ENCODE data around the gene CDH23. TPM values are rescaled to one million over a fixed set of nuclear protein-coding genes. Genes with fewer than 3 reads are reported as not detected.

The CDH23 gene
- total RNA-seq, 1 experiment from 2014 or later: 0.34 TPM

- Mint-ChIP-seq H3K27me3 (ENCODE audit: insufficient read depth, unreplicated experiment) (peaks cover 9% of the 10 kb centered on the region), H3K27ac (ENCODE audit: unreplicated experiment) (no peak overlapping the region), H3K4me1 (ENCODE audit: low read depth, unreplicated experiment) (no peaks in the 10 kb centered on the region), H3K4me3 (ENCODE audit: unreplicated experiment) (no peak overlapping the region), H3K36me3 (ENCODE audit: insufficient read depth, unreplicated experiment) (no peaks in the 10 kb centered on the region), H3K9me3 (ENCODE audit: unreplicated experiment) (no peaks in the 10 kb centered on the region)
- Histone ChIP-seq H3K27me3 (replicated peaks; ENCODE audit: control insufficient read depth, insufficient read depth, low read length) (no peaks in the 10 kb centered on the region), H3K9me3 (no peaks in the 10 kb centered on the region), H3K4me1 (no peaks in the 10 kb centered on the region), H3K36me3 (ENCODE audit: control insufficient read depth, insufficient read depth, low read length) (no peaks in the 10 kb centered on the region), H3K4me3 (ENCODE audit: low read depth, low read length) (no peak overlapping the region)
- intact Hi-C loops (cut with micrococcal nuclease; ENCODE audit: unreplicated experiment): no loop called here
- ChIA-PET CTCF (no interaction called here), POLR2A (no interaction called here)
- BruUV-seq (replicated peaks): no TSS peak
- no peak for DNase-seq
- TF ChIP-seq, protein P1, sequence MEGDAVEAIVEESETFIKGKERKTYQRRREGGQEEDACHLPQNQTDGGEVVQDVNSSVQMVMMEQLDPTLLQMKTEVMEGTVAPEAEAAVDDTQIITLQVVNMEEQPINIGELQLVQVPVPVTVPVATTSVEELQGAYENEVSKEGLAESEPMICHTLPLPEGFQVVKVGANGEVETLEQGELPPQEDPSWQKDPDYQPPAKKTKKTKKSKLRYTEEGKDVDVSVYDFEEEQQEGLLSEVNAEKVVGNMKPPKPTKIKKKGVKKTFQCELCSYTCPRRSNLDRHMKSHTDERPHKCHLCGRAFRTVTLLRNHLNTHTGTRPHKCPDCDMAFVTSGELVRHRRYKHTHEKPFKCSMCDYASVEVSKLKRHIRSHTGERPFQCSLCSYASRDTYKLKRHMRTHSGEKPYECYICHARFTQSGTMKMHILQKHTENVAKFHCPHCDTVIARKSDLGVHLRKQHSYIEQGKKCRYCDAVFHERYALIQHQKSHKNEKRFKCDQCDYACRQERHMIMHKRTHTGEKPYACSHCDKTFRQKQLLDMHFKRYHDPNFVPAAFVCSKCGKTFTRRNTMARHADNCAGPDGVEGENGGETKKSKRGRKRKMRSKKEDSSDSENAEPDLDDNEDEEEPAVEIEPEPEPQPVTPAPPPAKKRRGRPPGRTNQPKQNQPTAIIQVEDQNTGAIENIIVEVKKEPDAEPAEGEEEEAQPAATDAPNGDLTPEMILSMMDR (IDR thresholded peaks at IDR 0.05; ENCODE audit: insufficient read depth in 1 of 2, low read depth in 1 of 2, low read length in 1 of 2, severe bottlenecking in 1 of 2, unreplicated experiment in 1 of 2): no peak
These were observed 393.2 kb downstream of the CDH23 start for GRCh38 chr10:71789871-71790270.

GRCh38 chr10:71790749-71791440, 394.2 kb downstream of the CDH23 start:
- Histone ChIP-seq H3K27me3 (replicated peaks; ENCODE audit: control insufficient read depth, insufficient read depth, low read length) (no peaks in the 10 kb centered on the region), H3K36me3 (ENCODE audit: control insufficient read depth, insufficient read depth, low read length) (no peaks in the 10 kb centered on the region), H3K4me1 (no peaks in the 10 kb centered on the region), H3K4me3 (ENCODE audit: low read depth, low read length) (no peak overlapping the region), H3K9me3 (no peaks in the 10 kb centered on the region)
- intact Hi-C loops (cut with micrococcal nuclease; ENCODE audit: unreplicated experiment): no loop called here
- H3K4me3 Mint-ChIP-seq (ENCODE audit: unreplicated experiment): no peak overlapping the region
- H3K9me3 Mint-ChIP-seq (ENCODE audit: unreplicated experiment): no peaks in the 10 kb centered on the region
- TF ChIP-seq, protein P1 (IDR thresholded peaks at IDR 0.05; ENCODE audit: insufficient read depth in 1 of 2, low read depth in 1 of 2, low read length in 1 of 2, severe bottlenecking in 1 of 2, unreplicated experiment in 1 of 2): no peak
- no peak for DNase-seq
- ChIA-PET POLR2A (no interaction called here), CTCF (interaction anchor here (0.6 kb wide), 1 partner anchor 233 kb away, joined by 3 read pairs; no protein-coding TSS in a partner anchor)
- no peaks in the 10 kb centered on the region for H3K36me3 Mint-ChIP-seq (ENCODE audit: insufficient read depth, unreplicated experiment)
- peaks cover 9% of the 10 kb centered on the region for H3K27me3 Mint-ChIP-seq (ENCODE audit: insufficient read depth, unreplicated experiment)
- no peaks in the 10 kb centered on the region for H3K4me1 Mint-ChIP-seq (ENCODE audit: low read depth, unreplicated experiment)
- no TSS peak for BruUV-seq (replicated peaks)
- no peak overlapping the region for H3K27ac Mint-ChIP-seq (ENCODE audit: unreplicated experiment)

GRCh38 chr10:71795248-71795647, 398.5 kb downstream of the CDH23 start:
- ChIA-PET CTCF (interaction anchor here (0.6 to 1.1 kb wide), 3 partner anchors 16 to 28 kb away, joined by 3 to 4 read pairs (median 3); no protein-coding TSS in a partner anchor), POLR2A (no interaction called here)
- TF ChIP-seq, protein P1 (IDR thresholded peaks at IDR 0.05; ENCODE audit: insufficient read depth in 1 of 2, low read depth in 1 of 2, low read length in 1 of 2, severe bottlenecking in 1 of 2, unreplicated experiment in 1 of 2): no peak

More at GRCh38 chr10:71795248-71795647, 398.5 kb downstream of the CDH23 start:
- H3K4me3 ChIP-seq (ENCODE audit: low read depth, low read length): no peak overlapping the region
- H3K27me3 ChIP-seq (replicated peaks; ENCODE audit: control insufficient read depth, insufficient read depth, low read length): no peaks in the 10 kb centered on the region
- intact Hi-C loops (cut with micrococcal nuclease; ENCODE audit: unreplicated experiment): no loop called here
- Mint-ChIP-seq H3K36me3 (ENCODE audit: insufficient read depth, unreplicated experiment) (no peaks in the 10 kb centered on the region), H3K4me1 (ENCODE audit: low read depth, unreplicated experiment) (no peaks in the 10 kb centered on the region), H3K4me3 (ENCODE audit: unreplicated experiment) (no peak overlapping the region), H3K9me3 (ENCODE audit: unreplicated experiment) (no peaks in the 10 kb centered on the region), H3K27me3 (ENCODE audit: insufficient read depth, unreplicated experiment) (peaks cover 12% of the 10 kb centered on the region), H3K27ac (ENCODE audit: unreplicated experiment) (no peak overlapping the region)
- H3K36me3 ChIP-seq (ENCODE audit: control insufficient read depth, insufficient read depth, low read length): no peaks in the 10 kb centered on the region
- H3K9me3 ChIP-seq: no peaks in the 10 kb centered on the region
- BruUV-seq (replicated peaks): no TSS peak
- DNase-seq: peak in 1 of 2 experiments; percentile 74
- no peaks in the 10 kb centered on the region for H3K4me1 ChIP-seq

All from Caco-2 (cell line).